ENCODE measurements around the gene DCBLD1.

DCBLD1 gene

DNA sequence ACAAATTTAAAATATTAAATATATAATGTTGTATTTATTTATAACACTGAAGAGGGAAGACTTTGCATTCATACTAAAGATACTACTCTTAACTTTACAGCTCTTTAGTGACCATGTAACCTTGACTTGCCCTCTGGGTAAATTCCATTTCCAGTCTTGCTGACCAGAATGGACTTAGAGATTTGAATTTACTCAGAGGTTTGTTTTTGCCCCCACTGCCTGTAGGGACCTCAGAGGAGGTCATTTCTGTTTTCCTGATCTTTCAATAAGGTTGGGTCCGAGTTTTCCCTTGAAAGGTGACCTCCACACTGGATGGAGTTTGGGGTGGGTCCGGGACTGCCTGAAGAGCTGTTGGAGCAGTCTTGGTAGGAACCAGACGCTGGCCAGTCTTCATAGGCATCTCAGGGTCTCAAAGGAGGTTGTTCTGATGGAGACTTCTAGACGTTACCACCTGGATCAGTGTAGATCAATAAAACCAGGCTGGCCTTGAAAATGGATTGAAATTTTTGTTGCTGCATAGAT lies 26.0 kb downstream of the DCBLD1 start (continued):
- TF ChIP-seq ZEB2 (tag by site-specific recombination; IDR thresholded peaks at IDR 0.05), result no peak
- no peak for TF ChIP-seq ZNF23 (tag by site-specific recombination; IDR thresholded peaks at IDR 0.05; ENCODE audit: borderline replicate concordance)
- no peak for TF ChIP-seq ZNF843 (tag by site-specific recombination; IDR thresholded peaks at IDR 0.05)
- no peak for TF ChIP-seq ZNF585B (tag by site-specific recombination; IDR thresholded peaks at IDR 0.05)
- TF ChIP-seq, protein P1, sequence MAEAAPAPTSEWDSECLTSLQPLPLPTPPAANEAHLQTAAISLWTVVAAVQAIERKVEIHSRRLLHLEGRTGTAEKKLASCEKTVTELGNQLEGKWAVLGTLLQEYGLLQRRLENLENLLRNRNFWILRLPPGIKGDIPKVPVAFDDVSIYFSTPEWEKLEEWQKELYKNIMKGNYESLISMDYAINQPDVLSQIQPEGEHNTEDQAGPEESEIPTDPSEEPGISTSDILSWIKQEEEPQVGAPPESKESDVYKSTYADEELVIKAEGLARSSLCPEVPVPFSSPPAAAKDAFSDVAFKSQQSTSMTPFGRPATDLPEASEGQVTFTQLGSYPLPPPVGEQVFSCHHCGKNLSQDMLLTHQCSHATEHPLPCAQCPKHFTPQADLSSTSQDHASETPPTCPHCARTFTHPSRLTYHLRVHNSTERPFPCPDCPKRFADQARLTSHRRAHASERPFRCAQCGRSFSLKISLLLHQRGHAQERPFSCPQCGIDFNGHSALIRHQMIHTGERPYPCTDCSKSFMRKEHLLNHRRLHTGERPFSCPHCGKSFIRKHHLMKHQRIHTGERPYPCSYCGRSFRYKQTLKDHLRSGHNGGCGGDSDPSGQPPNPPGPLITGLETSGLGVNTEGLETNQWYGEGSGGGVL (tag by site-specific recombination; IDR thresholded peaks at IDR 0.05), result no peak
- TF ChIP-seq KLF9 (tag by site-specific recombination; IDR thresholded peaks at IDR 0.05; ENCODE audit: low read depth), result no peak

GRCh38 chr6:117509021-117509420 lies 26.5 kb downstream of the DCBLD1 start:
- H3K4me1 ChIP-seq (ENCODE audit: control insufficient read depth, insufficient read depth, low read length), result peaks cover 4% of the 10 kb centered on the region; the same call in 1 of the 2 replicates
- H3K36me3 ChIP-seq (ENCODE audit: control insufficient read depth in 2 of 2, insufficient read depth in 1 of 2, low read length in 2 of 2), result peaks cover 0 to 31% of the 10 kb centered on the region in 2 experiments; a peak in 1 of 3 replicates
- ChIA-PET POLR2A (no interaction called here), CTCF (no interaction called here)
- H3K9me3 ChIP-seq (ENCODE audit: control insufficient read depth, insufficient read depth, low read depth, low read length), result no peaks in the 10 kb centered on the region
- no peak overlapping the region for H3K27ac ChIP-seq (ENCODE audit: extremely low read depth, low read depth, low read length)
- no peak overlapping the region for H3K4me3 ChIP-seq (ENCODE audit: low read depth, low read length)
- TF ChIP-seq ZNF558 (tag by site-specific recombination; IDR thresholded peaks at IDR 0.05) (no peak), ZNF23 (tag by site-specific recombination; IDR thresholded peaks at IDR 0.05; ENCODE audit: borderline replicate concordance) (no peak), ZNF114 (tag by site-specific recombination; IDR thresholded peaks at IDR 0.05) (no peak), SP2 (tag by site-specific recombination; IDR thresholded peaks at IDR 0.05) (no peak), SP7 (tag by site-specific recombination; IDR thresholded peaks at IDR 0.05) (no peak), GLIS1 (tag by site-specific recombination; IDR thresholded peaks at IDR 0.05) (no peak), ZEB2 (tag by site-specific recombination; IDR thresholded peaks at IDR 0.05) (no peak), ZNF112 (tag by site-specific recombination; IDR thresholded peaks at IDR 0.05) (no peak), ZNF37A (tag by site-specific recombination; IDR thresholded peaks at IDR 0.05) (no peak), ZBTB7A (tag by site-specific recombination; IDR thresholded peaks at IDR 0.05; ENCODE audit: low read depth) (no peak), ZNF157 (tag by site-specific recombination; IDR thresholded peaks at IDR 0.05) (no peak), SETDB1 (IDR thresholded peaks at IDR 0.05; ENCODE audit: insufficient read length, low read length) (no peak), ZNF585B (tag by site-specific recombination; IDR thresholded peaks at IDR 0.05) (no peak)
- TF ChIP-seq, protein P2, sequence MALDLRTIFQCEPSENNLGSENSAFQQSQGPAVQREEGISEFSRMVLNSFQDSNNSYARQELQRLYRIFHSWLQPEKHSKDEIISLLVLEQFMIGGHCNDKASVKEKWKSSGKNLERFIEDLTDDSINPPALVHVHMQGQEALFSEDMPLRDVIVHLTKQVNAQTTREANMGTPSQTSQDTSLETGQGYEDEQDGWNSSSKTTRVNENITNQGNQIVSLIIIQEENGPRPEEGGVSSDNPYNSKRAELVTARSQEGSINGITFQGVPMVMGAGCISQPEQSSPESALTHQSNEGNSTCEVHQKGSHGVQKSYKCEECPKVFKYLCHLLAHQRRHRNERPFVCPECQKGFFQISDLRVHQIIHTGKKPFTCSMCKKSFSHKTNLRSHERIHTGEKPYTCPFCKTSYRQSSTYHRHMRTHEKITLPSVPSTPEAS (tag by site-specific recombination; IDR thresholded peaks at IDR 0.05), result no peak

DNA sequence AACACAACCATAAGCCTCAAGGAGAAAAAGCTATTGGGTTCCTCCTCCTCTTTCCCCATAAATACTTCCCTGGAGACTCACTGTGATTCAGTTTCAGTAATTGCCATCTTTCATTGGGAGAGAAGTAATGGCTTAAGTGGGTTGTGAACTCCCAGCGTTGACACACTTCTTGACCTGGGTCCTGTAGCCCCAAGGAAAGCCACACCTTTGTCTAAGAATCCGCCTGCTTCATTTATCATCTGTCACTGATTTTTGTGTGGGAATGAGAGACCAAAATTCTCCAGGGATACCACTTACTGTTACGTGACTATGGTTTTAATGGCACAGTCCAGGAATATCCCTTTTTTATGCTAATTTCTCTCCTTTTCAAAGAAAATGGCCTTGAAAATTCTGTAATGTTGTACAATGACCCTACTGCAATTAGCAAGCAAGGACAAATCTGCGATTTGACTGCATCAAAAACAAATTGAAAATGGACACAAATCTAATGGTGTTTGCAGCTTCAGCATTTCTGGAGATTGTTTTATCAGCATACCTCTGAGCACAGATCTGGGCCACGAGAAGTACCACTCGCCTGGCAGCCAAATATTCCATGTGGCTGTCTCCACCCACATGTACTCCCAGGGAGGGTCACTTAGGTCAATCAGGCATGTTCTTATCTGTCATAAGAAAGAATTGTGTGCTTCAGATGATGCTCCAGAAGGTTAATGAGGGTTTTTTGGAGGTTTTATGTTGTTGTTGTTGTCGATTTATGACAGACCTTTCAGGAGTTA lies 29.8 kb downstream of the DCBLD1 start:
- Histone ChIP-seq H3K27ac (ENCODE audit: extremely low read depth, low read depth, low read length) (no peak overlapping the region), H3K4me3 (ENCODE audit: low read depth, low read length) (no peak overlapping the region), H3K9me3 (ENCODE audit: control insufficient read depth, insufficient read depth, low read depth, low read length) (no peaks in the 10 kb centered on the region), H3K36me3 (ENCODE audit: control insufficient read depth in 2 of 2, insufficient read depth in 1 of 2, low read length in 2 of 2) (peaks cover 0 to 5% of the 10 kb centered on the region in 2 experiments; a peak in 1 of 3 replicates), H3K4me1 (ENCODE audit: control insufficient read depth, insufficient read depth, low read length) (peaks cover 4% of the 10 kb centered on the region; the same call in 1 of the 2 replicates)
- CTCF ChIA-PET, result interaction anchor here (0.9 kb wide), 1 partner anchor 55 kb away, joined by 5 read pairs; no protein-coding TSS in a partner anchor
- POLR2A ChIA-PET, result no interaction called here
- TF ChIP-seq, protein P3, sequence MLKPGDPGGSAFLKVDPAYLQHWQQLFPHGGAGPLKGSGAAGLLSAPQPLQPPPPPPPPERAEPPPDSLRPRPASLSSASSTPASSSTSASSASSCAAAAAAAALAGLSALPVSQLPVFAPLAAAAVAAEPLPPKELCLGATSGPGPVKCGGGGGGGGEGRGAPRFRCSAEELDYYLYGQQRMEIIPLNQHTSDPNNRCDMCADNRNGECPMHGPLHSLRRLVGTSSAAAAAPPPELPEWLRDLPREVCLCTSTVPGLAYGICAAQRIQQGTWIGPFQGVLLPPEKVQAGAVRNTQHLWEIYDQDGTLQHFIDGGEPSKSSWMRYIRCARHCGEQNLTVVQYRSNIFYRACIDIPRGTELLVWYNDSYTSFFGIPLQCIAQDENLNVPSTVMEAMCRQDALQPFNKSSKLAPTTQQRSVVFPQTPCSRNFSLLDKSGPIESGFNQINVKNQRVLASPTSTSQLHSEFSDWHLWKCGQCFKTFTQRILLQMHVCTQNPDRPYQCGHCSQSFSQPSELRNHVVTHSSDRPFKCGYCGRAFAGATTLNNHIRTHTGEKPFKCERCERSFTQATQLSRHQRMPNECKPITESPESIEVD (tag by site-specific recombination; IDR thresholded peaks at IDR 0.05), result peak; percentile 47
- TF ChIP-seq PRDM10 (tag by site-specific recombination; IDR thresholded peaks at IDR 0.05) (0 out of 2 replicates have a peak, but pooled peaks have one; percentile 9), ZNF335 (tag by site-specific recombination; conservative IDR thresholded peaks at IDR 0.05) (peak; percentile 59), TRIM28 (IDR thresholded peaks at IDR 0.05; ENCODE audit: borderline replicate concordance, low read length) (peak; percentile 76; the same call in 1 of the 2 replicates), ZNF223 (tag by site-specific recombination; IDR thresholded peaks at IDR 0.05) (no peak), SP7 (tag by site-specific recombination; IDR thresholded peaks at IDR 0.05) (peak; percentile 64), ZFP69B (tag by site-specific recombination; IDR thresholded peaks at IDR 0.05) (0 out of 2 replicates have a peak, but pooled peaks have one; percentile 44), ZNF394 (tag by site-specific recombination; IDR thresholded peaks at IDR 0.05; ENCODE audit: borderline replicate concordance) (no peak)
